Measurements from ENCODE around the gene ARL15.

ARL15 gene

DNA sequence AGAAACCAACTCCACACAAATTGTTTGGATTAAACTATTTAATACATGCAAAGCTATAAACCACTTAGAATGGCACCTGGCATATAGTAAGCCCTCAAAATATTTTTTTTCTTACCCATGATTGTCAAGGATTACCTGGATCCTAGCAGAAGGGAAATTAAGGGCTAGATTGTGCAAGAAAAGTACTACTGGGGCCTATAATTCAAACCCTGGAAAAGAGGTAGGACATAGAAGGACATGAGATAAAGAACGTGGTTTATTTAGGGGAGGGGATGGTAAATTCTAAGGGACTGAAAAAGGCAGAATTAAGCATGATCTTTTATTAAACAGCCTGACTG lies 14.9 kb upstream of the ARL15 start:
- TF ChIP-seq, protein P1, sequence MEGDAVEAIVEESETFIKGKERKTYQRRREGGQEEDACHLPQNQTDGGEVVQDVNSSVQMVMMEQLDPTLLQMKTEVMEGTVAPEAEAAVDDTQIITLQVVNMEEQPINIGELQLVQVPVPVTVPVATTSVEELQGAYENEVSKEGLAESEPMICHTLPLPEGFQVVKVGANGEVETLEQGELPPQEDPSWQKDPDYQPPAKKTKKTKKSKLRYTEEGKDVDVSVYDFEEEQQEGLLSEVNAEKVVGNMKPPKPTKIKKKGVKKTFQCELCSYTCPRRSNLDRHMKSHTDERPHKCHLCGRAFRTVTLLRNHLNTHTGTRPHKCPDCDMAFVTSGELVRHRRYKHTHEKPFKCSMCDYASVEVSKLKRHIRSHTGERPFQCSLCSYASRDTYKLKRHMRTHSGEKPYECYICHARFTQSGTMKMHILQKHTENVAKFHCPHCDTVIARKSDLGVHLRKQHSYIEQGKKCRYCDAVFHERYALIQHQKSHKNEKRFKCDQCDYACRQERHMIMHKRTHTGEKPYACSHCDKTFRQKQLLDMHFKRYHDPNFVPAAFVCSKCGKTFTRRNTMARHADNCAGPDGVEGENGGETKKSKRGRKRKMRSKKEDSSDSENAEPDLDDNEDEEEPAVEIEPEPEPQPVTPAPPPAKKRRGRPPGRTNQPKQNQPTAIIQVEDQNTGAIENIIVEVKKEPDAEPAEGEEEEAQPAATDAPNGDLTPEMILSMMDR (IDR thresholded peaks at IDR 0.05; ENCODE audit: low read depth, low read length, missing control alignments): no peak
- in situ Hi-C loops (cut with HindIII; ENCODE audit: low sequenced_read_pairs): no loop called here

DNA sequence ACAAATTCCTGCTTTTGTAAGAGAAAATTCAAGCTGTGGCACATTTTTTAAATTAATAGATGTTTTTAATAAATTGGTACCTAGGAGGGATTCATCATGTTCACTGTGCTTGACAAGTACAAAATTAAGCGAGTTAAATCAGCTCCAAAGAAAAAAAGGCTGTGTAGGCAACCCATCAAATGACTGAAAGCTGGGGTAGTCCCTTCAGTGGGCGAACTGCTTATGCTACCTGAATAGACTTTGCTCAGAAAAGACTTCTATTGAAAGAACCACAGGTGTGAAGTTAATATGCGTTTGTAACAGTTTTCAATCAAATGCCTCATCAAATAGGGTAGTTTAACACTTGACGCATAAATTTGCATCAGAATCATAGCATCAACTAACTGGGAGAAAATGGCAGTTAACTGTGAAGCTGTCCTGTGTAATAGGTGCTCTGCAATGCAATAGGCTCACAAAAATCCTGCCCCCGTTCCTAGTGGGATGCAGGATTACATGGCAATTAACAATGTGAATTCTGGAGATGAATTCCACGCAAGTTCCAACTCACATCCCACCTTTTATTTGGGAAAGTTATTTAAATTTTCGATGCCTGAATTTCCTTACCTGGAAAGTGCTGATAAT lies 14.4 kb upstream of the ARL15 start:
- TF ChIP-seq, protein P1 (IDR thresholded peaks at IDR 0.05; ENCODE audit: low read depth, low read length, missing control alignments): no peak
- H3K4me3 ChIP-seq (ENCODE audit: low read depth, low read length): no peak overlapping the region
- in situ Hi-C loops (cut with HindIII; ENCODE audit: low sequenced_read_pairs): no loop called here
- DNase-seq (ENCODE audit: low read depth): no peak

More for the DNA sequence above, 14.9 kb upstream of the ARL15 start:
- DNase-seq (ENCODE audit: low read depth): no peak
- no peak overlapping the region for H3K4me3 ChIP-seq (ENCODE audit: low read depth, low read length)

- no peak for DNase-seq (ENCODE audit: low read depth)
- TF ChIP-seq, protein P1 (IDR thresholded peaks at IDR 0.05; ENCODE audit: low read depth, low read length, missing control alignments): no peak
- in situ Hi-C loops (cut with HindIII; ENCODE audit: low sequenced_read_pairs): no loop called here
- H3K4me3 ChIP-seq (ENCODE audit: low read depth, low read length): no peak overlapping the region
Observed at GRCh38 chr5:54323495-54323894, 13.1 kb upstream of the ARL15 start.

- no peak overlapping the region for H3K4me3 ChIP-seq (ENCODE audit: low read depth, low read length)
- no peak for DNase-seq (ENCODE audit: low read depth)
- in situ Hi-C loops (cut with HindIII; ENCODE audit: low sequenced_read_pairs): no loop called here
- TF ChIP-seq, protein P1 (IDR thresholded peaks at IDR 0.05; ENCODE audit: low read depth, low read length, missing control alignments): no peak
Observed at GRCh38 chr5:54320256-54320655, 9.9 kb upstream of the ARL15 start.

DNA sequence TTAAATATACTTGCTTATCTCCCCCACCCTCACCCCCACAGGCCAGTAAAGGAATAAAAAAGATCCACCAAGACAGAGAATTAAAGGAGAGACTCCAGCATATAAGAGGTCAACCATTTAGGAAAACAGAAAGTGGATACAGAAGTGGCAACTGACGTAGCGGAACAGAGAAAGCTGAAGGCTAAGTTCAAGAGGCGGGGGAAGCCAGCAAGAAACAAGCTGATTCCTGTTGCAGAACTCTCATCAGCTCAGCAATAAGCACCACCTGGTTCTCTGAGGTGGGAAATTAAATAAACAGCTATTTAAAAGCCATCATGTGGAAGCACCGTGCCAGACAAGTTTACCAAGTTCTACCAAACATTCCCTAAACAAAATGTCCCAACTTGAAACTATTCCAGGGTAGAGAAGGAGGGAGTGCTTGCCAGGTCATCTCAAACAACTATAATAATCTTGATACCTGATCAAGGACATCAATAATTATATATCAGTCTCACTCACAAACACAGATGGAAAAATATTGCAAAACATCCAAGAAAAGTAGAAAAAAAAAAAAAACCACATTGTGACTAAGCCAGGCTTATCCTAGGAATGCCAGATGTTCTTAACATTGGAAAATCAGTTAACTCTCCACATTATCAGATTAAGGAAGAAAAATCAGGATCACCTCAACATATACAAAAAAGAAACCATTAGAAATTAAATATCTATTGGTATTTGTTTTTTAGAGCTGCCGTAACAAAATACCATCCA lies 7.3 kb upstream of the ARL15 start:
- DNase-seq (ENCODE audit: low read depth): no peak
- H3K4me3 ChIP-seq (ENCODE audit: low read depth, low read length): no peak overlapping the region

DNA sequence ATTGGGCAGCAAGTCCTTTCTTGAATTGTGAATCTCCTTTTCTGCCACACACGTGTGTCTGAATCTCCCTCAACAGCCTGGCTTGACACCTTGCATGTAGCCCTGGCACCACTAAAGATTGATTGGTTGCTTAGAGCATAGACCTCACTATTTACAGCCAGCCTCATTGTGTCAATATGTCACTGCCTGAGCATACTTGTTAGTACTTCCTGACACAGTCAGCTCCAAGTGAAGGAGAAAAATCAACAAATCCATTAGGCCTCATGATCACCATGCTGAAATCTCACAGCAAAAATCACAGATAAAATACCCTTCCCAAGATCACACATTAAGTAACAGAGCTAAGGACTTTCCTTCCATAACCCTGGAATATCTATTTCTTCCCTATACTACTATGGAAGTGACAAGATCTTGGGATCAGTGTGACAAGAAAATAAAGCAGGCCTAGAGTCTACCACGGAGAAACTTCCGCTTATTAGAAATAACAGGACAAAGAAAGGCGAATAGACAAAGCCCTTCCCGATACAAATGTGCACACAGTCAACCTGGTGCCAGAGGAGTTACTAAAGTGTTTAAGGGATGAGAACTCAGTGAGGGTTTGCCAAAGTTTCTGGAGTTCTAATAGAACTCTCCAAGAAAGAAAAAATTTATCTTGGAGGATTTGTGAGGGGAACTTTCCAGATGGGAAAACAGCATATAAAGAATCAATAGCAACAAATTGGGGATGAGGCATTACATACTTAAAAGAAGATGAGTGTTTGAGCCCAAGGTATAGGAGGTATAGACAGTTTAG lies 5.6 kb upstream of the ARL15 start:
- in situ Hi-C loops (cut with HindIII; ENCODE audit: low sequenced_read_pairs): no loop called here
- no peak overlapping the region for H3K4me3 ChIP-seq (ENCODE audit: low read depth, low read length)
- DNase-seq (ENCODE audit: low read depth): no peak
- TF ChIP-seq, protein P1 (IDR thresholded peaks at IDR 0.05; ENCODE audit: low read depth, low read length, missing control alignments): no peak

More for the DNA sequence above, 7.3 kb upstream of the ARL15 start:
- TF ChIP-seq, protein P1 (IDR thresholded peaks at IDR 0.05; ENCODE audit: low read depth, low read length, missing control alignments): no peak
- in situ Hi-C loops (cut with HindIII; ENCODE audit: low sequenced_read_pairs): no loop called here

Measured in astrocyte of the cerebellum (primary cell).